ENCODE data around the gene OBP2B.
"Not testable (repeated sequence)": the region's sequence is repeated elsewhere in the genome, so short reads cannot be mapped to it uniquely, and the experiment has no call there.

Gene OBP2B

DNA sequence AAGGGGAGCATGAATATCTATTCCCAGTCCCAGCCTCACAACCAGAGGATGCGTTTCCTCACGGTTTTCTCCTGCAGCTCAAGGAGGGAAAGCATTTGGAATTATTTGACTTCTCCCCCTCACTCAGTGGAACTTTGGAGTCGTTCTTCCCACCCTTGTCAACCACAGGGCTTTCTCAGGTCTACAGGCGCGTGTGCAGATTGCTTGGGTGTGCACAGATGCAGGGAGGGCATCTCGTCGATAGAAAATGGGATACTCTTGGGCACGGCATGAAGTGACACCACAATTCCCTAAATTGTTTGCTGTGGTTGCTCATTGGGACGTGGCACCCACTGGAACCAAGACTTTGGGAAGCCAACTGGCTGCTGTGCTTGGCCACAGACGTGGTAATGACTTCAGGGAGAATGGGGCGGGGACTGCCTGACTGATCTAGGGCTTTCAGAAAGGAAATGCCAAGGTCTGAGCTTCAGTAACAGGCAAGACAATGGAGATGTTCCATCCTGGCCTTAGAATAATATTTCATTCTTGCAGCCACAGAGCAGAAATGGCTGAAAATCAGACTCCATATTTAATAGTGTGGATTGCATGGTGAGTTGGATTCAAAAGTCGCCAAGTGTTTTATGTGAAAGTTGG, 12.2 kb upstream of the OBP2B start:
- DNase-seq, result no peak

- DNase-seq, result not testable (repeated sequence)
These were observed 9.3 kb upstream of the OBP2B start for GRCh38 chr9:133218049-133218975.

DNA sequence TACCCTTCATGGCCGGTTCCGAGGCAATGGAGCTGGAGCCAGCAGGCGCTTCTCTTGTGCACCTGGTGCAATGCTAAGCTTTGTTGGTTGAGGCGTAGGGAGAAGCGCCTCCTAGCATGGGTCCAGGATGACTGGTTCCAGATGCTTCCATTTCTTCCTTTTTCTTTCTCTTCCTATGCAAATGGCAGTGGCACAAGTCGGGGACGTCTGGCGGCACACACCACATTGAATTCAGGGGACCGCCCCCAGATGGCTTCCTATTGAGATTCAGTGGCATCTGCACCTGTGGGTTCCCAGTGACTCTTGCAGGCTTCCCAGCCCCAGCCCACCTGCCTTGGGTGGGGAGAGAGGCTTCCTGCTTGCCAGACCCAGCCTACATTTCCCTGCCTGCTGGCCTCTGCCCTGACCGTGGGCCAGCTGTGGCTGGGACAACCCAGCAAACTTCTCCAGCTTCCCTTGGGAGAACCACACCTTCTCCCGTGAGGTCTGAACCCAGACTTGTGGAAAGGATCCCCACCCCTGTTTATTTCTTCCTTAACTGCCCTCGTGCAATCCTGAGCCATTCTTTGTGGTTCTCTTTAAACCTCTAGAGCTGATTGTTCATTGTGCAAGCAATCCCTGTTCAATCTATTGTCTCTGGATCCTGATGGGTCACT, 8.4 kb upstream of the OBP2B start:
- DNase-seq, result not testable (repeated sequence)

DNA sequence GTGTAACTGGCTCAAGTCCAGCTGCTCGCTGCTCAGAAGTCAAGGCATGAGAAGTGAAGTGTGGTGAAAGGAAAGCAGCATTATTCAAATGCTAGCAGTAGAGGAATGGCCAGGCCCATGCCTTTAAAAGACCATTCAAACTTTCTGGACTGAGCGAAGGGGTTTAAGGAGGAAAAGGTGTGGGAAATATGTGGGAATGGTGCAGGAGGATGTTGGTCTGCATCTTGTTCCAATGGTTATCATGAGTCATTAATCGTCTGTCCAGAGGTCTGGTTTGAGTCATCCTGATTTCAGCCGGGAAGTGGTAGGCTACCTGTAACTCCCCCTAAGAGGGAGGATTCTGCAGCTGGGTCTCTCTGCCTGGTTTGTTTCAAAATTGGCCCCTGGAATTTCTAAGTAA, 5.2 kb upstream of the OBP2B start:
- DNase-seq, result not testable (repeated sequence)

DNA sequence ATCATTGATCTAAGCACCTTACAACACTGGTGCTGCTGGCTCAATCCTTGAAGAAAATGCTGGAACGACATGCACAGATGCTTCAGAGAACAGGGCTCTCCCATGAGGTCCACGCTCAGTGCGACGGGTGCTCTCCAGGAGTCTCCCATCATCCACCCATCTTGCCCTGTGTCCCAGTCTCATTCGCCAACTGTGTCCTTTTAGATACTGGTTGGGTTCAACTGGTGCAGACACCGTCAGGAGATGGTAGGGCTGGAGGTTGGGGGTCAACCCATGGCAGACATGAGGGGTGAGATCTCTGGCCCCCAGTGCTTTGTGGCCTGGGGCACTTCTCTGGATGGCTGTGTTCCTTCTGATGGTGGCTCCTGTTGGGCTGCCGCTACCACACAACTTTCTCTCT, 1.6 kb upstream of the OBP2B start:
- DNase-seq, result no peak

- DNase-seq, result no peak
These were observed 1.1 kb upstream of the OBP2B start for GRCh38 chr9:133210202-133210532.

DNA sequence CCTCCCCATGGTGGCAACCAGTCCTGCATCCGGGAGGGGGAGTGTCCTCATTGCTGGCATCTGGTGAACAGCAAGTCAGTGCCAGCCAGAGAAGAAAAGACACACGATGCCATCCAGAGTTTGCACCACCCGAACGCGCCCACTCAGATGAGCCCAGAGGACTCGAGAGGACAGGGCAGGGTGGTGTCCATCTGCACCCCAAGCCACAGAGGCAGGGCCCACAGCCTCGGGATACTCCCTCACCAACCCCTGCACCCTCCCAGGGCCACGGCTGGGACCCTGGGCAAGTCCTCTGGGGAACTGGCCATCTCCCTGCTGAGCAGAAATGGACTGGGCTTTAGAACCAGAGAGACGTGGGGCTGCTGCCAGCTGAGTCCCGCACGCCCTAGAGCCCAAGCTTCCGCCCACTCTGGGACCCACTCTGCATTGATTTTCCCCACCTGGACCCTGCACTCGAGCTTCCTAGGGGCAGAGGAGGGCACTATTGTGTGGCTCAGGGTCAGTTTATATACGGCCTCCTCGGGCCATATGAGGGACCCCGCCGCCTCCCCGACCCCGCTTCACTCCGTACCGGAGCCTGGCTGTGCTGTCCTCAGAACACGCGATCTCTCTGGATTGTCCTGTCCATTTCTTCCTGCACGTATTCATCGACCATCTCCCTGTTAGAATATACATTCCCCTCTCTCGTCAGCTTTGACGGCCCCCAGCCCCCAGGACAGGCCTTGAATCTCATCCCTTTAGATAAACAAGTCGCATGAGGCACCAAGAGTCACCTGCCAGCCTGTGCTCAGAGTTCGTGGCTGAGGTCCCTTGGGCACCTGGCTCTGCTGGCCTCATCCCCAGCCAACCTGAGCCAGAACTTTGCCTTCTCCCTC, 514 bp upstream of the OBP2B start:
- not testable (repeated sequence) for DNase-seq

DNA sequence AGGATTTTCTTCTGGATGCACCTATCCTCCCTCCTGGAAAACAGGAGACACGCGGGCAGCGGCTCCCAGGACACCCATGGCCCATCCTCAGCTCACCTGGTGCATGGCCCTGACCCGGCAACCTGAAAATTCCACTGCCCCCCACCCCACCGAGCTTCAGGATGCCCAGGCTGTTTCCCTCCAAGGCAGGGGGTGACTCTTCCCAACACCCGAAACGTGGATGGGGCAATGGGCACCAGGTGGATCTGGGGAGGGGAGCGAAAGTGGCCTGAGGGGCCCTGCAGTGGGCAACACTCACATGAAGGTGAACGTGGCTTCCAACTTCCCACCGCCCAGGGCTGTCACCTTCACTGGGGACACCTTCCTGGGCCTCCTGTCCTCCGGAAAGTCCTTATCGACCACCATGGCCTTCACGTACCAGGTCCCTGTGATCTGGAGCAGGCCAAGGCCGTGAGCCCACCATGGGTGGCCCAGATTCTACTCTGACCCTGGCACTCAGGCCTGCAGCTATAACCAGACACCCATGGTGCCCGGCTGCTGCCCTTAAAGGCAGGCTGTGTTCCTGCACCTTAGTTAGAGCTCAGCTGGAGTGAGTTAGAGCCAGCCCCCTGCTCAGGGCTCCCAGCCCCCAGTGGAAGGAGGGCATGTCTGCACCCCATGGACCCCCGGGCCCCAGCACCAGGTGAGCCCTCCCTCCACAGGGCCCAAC, 725 bp downstream of the OBP2B start:
- DNase-seq, result not testable (repeated sequence)

- no peak for DNase-seq
These were observed 1.4 kb downstream of the OBP2B start for GRCh38 chr9:133207540-133208170.

- no peak for DNase-seq
These were observed 2.0 kb downstream of the OBP2B start for GRCh38 chr9:133207021-133207531.

- no peak for DNase-seq
These were observed 2.8 kb downstream of the OBP2B start for GRCh38 chr9:133205996-133206931.

GRCh38 chr9:133205481-133205887, 3.6 kb downstream of the OBP2B start:
- not testable (repeated sequence) for DNase-seq

DNA sequence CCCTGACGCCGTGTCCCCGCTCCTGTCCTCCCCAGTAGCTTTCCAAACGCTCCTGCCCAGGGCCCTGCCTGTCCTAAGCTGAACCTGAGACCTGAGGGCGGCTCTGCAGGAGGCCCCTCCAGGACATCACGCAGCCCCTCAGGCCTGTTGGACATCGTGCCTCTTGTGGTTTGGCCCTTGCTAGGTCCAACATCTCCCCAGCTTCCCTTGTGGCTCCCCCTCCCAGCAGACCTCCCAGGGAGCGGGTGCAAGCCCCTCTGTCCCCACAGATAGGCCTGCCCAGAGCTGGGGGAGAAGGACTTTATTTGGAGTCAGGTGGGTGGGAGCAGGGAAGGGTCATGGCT, 4.1 kb downstream of the OBP2B start:
- no peak for DNase-seq

GRCh38 chr9:133204335-133204992, 4.6 kb downstream of the OBP2B start:
- no peak for DNase-seq

GRCh38 chr9:133203506-133204075, 5.5 kb downstream of the OBP2B start:
- DNase-seq, result no peak

DNA sequence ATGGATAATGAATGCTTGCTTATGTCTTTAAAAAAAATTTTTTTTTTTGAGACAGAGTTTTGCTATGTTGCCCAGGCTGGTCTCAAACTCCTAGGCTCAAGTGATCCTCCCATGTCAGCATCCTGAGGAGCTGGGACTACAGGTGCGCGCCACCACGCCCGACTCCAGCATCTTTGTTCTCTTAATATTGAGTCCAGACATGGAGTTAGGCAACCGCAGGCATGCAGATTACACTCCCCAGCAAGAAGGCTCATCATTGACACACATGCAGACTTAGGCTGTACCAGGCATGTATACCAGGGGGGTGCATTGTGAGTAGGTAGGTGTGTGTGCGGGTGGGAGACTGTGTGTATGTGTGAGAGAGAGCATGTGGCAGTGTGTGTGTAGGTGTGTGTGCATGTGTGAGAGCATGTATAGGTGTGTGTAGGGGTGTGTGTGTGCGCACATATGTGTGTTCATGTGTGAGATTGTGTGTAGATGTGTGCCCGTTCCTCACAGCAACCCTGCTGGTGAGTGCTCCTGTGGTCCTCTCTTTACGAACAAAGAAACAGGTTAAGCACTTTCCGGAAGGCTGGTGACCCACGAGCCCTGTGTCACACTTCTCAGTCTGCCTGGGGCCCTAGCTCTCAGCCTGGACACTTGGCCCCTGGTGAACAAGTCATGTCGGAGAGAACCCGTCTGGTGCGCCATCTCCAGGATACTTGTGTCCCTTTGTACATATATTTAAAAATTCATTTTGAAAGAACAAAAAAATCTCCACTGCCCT, 6.2 kb downstream of the OBP2B start:
- DNase-seq, result no peak

DNA sequence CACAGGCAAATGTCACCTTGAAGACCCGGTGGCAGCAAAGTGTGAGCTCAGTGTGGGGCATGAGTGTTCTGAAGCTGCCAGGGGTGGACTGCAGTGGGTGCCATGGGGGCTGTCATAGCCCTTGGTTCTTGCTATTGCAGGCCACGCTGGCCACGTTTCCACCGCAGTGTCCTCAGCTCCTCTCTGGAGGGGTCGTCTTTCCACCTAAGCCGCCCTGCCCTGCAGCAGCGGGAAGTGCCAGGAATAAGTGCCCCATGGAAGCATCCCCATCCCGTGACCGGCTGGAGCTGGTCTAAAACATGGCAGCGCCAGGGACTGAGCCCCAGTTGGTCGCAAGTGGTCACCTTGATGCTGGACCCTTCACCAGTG, 6.9 kb downstream of the OBP2B start:
- no peak for DNase-seq

GRCh38 chr9:133201424-133202144, 7.5 kb downstream of the OBP2B start:
- DNase-seq, result no peak

Measured in activated CD8-positive, alpha-beta memory T cell treated with anti-CD3 and anti-CD28 coated beads, Interleukin-2, amount 50 U/mL, for 4 hours (primary cell).